GM12864 (cell line): Measurements from ENCODE around the gene STAT1.

Experiments
- DNase-seq: peaks from one replicate; pipeline ENCODE4 v3.0.0-alpha.2; 2011; ENCODE audit warnings: low read depth
- H3K4me3 ChIP-seq: 2 replicates; pipeline ENCODE4 v1.5.1; 2011; ENCODE audit warnings: mild to moderate bottlenecking, low read depth, low read length, control low read depth
- TF ChIP-seq, protein P1 (sequence below): IDR thresholded peaks from 2 replicates; pipeline ENCODE4 v1.5.1; 2011; ENCODE audit warnings: low read depth, mild to moderate bottlenecking, moderate library complexity, low read length, control low read depth, inconsistent platforms; ENCODE audit errors: missing control alignments

The STAT1 gene

GRCh38 chr2:191032588-191033429 is 18.8 kb upstream of the STAT1 start:
- no peak overlapping the region for H3K4me3 ChIP-seq
- no peak for DNase-seq
- TF ChIP-seq, protein P1, sequence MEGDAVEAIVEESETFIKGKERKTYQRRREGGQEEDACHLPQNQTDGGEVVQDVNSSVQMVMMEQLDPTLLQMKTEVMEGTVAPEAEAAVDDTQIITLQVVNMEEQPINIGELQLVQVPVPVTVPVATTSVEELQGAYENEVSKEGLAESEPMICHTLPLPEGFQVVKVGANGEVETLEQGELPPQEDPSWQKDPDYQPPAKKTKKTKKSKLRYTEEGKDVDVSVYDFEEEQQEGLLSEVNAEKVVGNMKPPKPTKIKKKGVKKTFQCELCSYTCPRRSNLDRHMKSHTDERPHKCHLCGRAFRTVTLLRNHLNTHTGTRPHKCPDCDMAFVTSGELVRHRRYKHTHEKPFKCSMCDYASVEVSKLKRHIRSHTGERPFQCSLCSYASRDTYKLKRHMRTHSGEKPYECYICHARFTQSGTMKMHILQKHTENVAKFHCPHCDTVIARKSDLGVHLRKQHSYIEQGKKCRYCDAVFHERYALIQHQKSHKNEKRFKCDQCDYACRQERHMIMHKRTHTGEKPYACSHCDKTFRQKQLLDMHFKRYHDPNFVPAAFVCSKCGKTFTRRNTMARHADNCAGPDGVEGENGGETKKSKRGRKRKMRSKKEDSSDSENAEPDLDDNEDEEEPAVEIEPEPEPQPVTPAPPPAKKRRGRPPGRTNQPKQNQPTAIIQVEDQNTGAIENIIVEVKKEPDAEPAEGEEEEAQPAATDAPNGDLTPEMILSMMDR = no peak

GRCh38 chr2:191031256-191031655 is 17.3 kb upstream of the STAT1 start:
- no peak for DNase-seq
- H3K4me3 ChIP-seq = no peak overlapping the region
- TF ChIP-seq, protein P1 = no peak

- H3K4me3 ChIP-seq = no peak overlapping the region
- TF ChIP-seq, protein P1 = peak; percentile 73
- DNase-seq = no peak
Observed at GRCh38 chr2:191030521-191031154, 16.7 kb upstream of the STAT1 start.

GRCh38 chr2:191029280-191029950 is 15.4 kb upstream of the STAT1 start:
- TF ChIP-seq, protein P1 = no peak
- no peak overlapping the region for H3K4me3 ChIP-seq
- no peak for DNase-seq

- TF ChIP-seq, protein P1 = no peak
Observed at GRCh38 chr2:191026377-191026776, 12.4 kb upstream of the STAT1 start.

GRCh38 chr2:191025135-191025534 is 11.2 kb upstream of the STAT1 start:
- no peak overlapping the region for H3K4me3 ChIP-seq
- TF ChIP-seq, protein P1 = no peak
- DNase-seq = no peak

More at GRCh38 chr2:191026377-191026776, 12.4 kb upstream of the STAT1 start:
- no peak for DNase-seq
- no peak overlapping the region for H3K4me3 ChIP-seq
